DND-41 (cell line): Measurements from ENCODE around the gene MAT2B.

Source experiments
- ATAC-seq: fragments of 200-7000 bp; cut with Tn5 transposase; 3 replicates; pipeline ENCODE4 v1.9.1; 2021; ENCODE audit warnings: low read depth; ENCODE audit not compliant: insufficient read depth
- DNase-seq: peaks from one replicate; pipeline ENCODE4 v3.0.0-alpha.2; 2020
- H2AFZ ChIP-seq: 2 replicates; pipeline ENCODE4 v1.6.0; 2012; ENCODE audit warnings: low read depth, low read length
- H3K27ac ChIP-seq: 2 replicates; pipeline ENCODE4 v1.5.1; 2012; ENCODE audit warnings: low read length, inconsistent platforms
- H3K27me3 ChIP-seq: fragments of 200-600 bp; sonication (generic); 2 replicates; pipeline ENCODE4 v1.6.0; 2012; ENCODE audit warnings: low read length, mild to moderate bottlenecking, inconsistent platforms; ENCODE audit not compliant: insufficient read depth, poor library complexity
- H3K36me3 ChIP-seq: 2 replicates; pipeline ENCODE4 v1.5.1; 2012; ENCODE audit warnings: low read length, inconsistent platforms; ENCODE audit not compliant: insufficient read depth
- H3K4me1 ChIP-seq: 2 replicates; pipeline ENCODE4 v1.5.1; 2012; ENCODE audit warnings: mild to moderate bottlenecking, low read length; ENCODE audit not compliant: insufficient read depth
- H3K4me2 ChIP-seq: 2 replicates; pipeline ENCODE4 v1.6.0; 2012; ENCODE audit warnings: mild to moderate bottlenecking, moderate library complexity, low read length, inconsistent platforms; ENCODE audit not compliant: insufficient read depth
- H3K4me3 ChIP-seq, 2 experiments: fragments of 200-600 bp in 1 of 2; shearing (Covaris generic) in 1 of 2; 2 replicates each; pipeline ENCODE4 v1.5.1; 2012 to 2016; ENCODE audit warnings: inconsistent platforms in 2 of 2, low read length in 2 of 2, mild to moderate bottlenecking in 2 of 2, low read depth in 1 of 2, moderate library complexity in 1 of 2
- H3K79me2 ChIP-seq: 2 replicates; pipeline ENCODE4 v1.6.0; 2012; ENCODE audit warnings: low read length, inconsistent platforms; ENCODE audit not compliant: insufficient read depth
- H3K9ac ChIP-seq: 2 replicates; pipeline ENCODE4 v1.6.0; 2012; ENCODE audit warnings: low read depth, mild to moderate bottlenecking, inconsistent platforms, low read length, moderate library complexity
- H3K9me3 ChIP-seq: 2 replicates; pipeline ENCODE4 v1.5.1; 2012; ENCODE audit warnings: low read length, moderate library complexity, mild to moderate bottlenecking, inconsistent platforms; ENCODE audit not compliant: insufficient read depth, severe bottlenecking
- H4K20me1 ChIP-seq: 2 replicates; pipeline ENCODE4 v1.6.0; 2012; ENCODE audit warnings: low read length; ENCODE audit not compliant: insufficient read depth
- CTCF ChIP-seq: IDR thresholded peaks from 2 replicates; pipeline ENCODE4 v1.5.1; 2012; ENCODE audit warnings: borderline replicate concordance, low read length, moderate library complexity, mild to moderate bottlenecking; ENCODE audit not compliant: poor library complexity, severe bottlenecking; ENCODE audit errors: extremely low read depth
- EZH2 ChIP-seq: IDR thresholded peaks from 3 replicates; pipeline ENCODE4 v1.6.1; 2012; ENCODE audit warnings: borderline replicate concordance, low read depth, mild to moderate bottlenecking, moderate library complexity, low read length, inconsistent platforms; ENCODE audit not compliant: severe bottlenecking

Gene MAT2B

GRCh38 chr5:163552536-163552935, 47.1 kb downstream of the MAT2B start:
- Histone ChIP-seq H2AFZ (no peak overlapping the region), H3K4me3 (no peak overlapping the region), H3K9ac (no peak overlapping the region), H3K27me3 (no peaks in the 10 kb centered on the region), H3K27ac (no peak overlapping the region), H3K4me1 (no peaks in the 10 kb centered on the region), H4K20me1 (no peaks in the 10 kb centered on the region), H3K36me3 (no peaks in the 10 kb centered on the region), H3K4me2 (no peak overlapping the region), H3K9me3 (no peaks in the 10 kb centered on the region), H3K79me2 (no peaks in the 10 kb centered on the region)
- no peak for ATAC-seq
- TF ChIP-seq CTCF, result no peak
- no peak for TF ChIP-seq EZH2
- no peak for DNase-seq

DNA sequence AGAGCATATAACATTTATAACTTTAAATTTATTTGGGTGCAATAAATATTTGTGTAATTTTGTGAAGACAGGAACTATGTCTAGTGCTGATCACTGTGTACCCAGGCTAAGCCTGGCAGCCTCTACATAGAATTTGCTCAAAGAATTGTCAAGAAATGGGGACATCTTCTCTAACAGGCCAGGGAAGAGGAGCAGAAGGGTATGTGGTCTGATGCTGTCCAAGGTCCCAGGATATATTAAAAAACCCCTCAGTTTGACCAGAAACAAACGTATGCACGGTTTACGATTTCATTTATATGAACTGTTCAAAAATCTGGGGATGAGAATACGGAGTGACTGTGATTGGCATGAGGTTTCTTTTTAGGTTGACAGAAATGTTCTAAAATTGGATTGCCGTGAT, 55.9 kb downstream of the MAT2B start:
- no peak overlapping the region for H3K4me2 ChIP-seq
- TF ChIP-seq CTCF (no peak), EZH2 (no peak)
- H3K4me1 ChIP-seq, result no peaks in the 10 kb centered on the region
- H3K4me3 ChIP-seq, result no peak overlapping the region
- no peak overlapping the region for H3K27ac ChIP-seq
- H3K9me3 ChIP-seq, result no peaks in the 10 kb centered on the region
- no peaks in the 10 kb centered on the region for H3K36me3 ChIP-seq
- H3K9ac ChIP-seq, result no peak overlapping the region
- H3K79me2 ChIP-seq, result no peaks in the 10 kb centered on the region
- DNase-seq, result no peak
- no peaks in the 10 kb centered on the region for H4K20me1 ChIP-seq
- no peaks in the 10 kb centered on the region for H3K27me3 ChIP-seq
- no peak for ATAC-seq
- H2AFZ ChIP-seq, result no peak overlapping the region

GRCh38 chr5:163562071-163562470, 56.7 kb downstream of the MAT2B start:
- no peaks in the 10 kb centered on the region for H3K9me3 ChIP-seq
- H3K4me2 ChIP-seq, result no peak overlapping the region
- DNase-seq (no peak), ATAC-seq (no peak)
- no peak overlapping the region for H2AFZ ChIP-seq
- no peak overlapping the region for H3K4me3 ChIP-seq
- no peak overlapping the region for H3K27ac ChIP-seq
- no peaks in the 10 kb centered on the region for H3K79me2 ChIP-seq
- H3K9ac ChIP-seq, result no peak overlapping the region
- H4K20me1 ChIP-seq, result no peaks in the 10 kb centered on the region
- no peaks in the 10 kb centered on the region for H3K4me1 ChIP-seq
- no peak for TF ChIP-seq CTCF
- TF ChIP-seq EZH2, result no peak
- no peaks in the 10 kb centered on the region for H3K36me3 ChIP-seq
- H3K27me3 ChIP-seq, result no peaks in the 10 kb centered on the region

DNA sequence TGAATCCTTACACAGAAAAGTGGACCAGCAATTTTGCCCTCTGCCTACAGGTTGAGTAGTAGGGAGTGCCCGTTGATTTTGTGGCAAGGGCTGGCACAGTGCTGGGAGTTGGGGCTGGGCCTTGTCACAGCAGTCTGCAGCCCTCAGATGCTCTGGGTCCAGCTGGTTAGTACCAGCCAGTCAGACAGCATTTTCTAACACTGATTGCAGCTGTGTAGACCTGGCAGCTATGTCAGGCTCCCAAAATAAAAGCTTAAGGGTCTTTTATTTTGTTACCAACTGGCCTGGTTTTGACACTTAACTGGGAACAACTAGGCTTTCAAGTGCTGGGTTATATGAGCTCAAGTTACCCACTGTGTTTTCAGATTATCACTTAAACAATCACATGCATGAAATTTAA, 57.7 kb downstream of the MAT2B start:
- DNase-seq (no peak), ATAC-seq (no peak)
- Histone ChIP-seq H3K27me3 (no peaks in the 10 kb centered on the region), H3K79me2 (no peaks in the 10 kb centered on the region), H2AFZ (no peak overlapping the region), H4K20me1 (no peaks in the 10 kb centered on the region), H3K27ac (no peak overlapping the region), H3K4me1 (no peaks in the 10 kb centered on the region), H3K9me3 (no peaks in the 10 kb centered on the region), H3K9ac (no peak overlapping the region), H3K4me3 (no peak overlapping the region), H3K4me2 (no peak overlapping the region), H3K36me3 (no peaks in the 10 kb centered on the region)
- TF ChIP-seq EZH2 (no peak), CTCF (no peak)
